Measurements from ENCODE around the gene CAPN11.

GRCh38 chr6:44186635-44187025 lies 28.0 kb downstream of the CAPN11 start:
- TF ChIP-seq TAF1 (IDR thresholded peaks at IDR 0.05; ENCODE audit: borderline replicate concordance, insufficient read depth, low read length): no peak
- no peak for TF ChIP-seq SIN3A (IDR thresholded peaks at IDR 0.05; ENCODE audit: borderline replicate concordance, insufficient read depth, low read length)
- TF ChIP-seq REST (IDR thresholded peaks at IDR 0.05; ENCODE audit: insufficient read depth in 1 of 2, low read depth in 2 of 2, low read length in 2 of 2): no peak
- TF ChIP-seq POLR2AphosphoS5 (IDR thresholded peaks at IDR 0.05; ENCODE audit: low read depth, low read length): no peak
- TF ChIP-seq FOXP2 (optimal IDR thresholded peaks at IDR 0.05; ENCODE audit: borderline replicate concordance, extremely low read depth, extremely low read length, insufficient read depth): no peak

Data from PFSK-1 (cell line).